ENCODE measurements around the gene LIPG. TPM values are rescaled to one million over a fixed set of nuclear protein-coding genes. Genes with fewer than 3 reads are reported as not detected.

Gene LIPG
- total and polyA plus RNA-seq, 2 of the 13 experiments (the other 11 are each of a cell fraction or from before 2014, with no cell fraction given) = 0.96 to 10.8 TPM

DNA sequence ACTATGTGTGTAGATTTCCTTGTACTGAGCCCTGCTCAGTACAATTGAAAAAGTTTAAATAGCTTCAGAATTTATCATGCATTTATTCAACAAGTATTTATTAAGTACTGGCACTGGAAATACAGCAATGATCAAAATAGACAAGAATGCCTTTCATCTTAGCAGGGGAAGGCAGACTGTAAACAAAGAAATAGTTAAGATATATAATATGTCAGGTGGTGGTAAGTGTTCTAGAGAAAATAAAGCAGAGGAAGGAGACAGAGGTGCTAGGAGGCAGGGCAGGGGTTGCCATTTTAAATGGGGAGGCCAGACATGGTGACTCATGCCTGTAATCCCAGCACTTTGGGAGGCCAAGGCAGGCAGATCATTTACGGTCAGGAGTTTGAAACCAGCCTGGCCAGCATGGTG, 13.6 kb upstream of the LIPG start:
- Histone ChIP-seq H3K79me2 (ENCODE audit: insufficient read depth, low read length) (no peaks in the 10 kb centered on the region), H4K20me1 (ENCODE audit: insufficient read depth, low read length) (no peaks in the 10 kb centered on the region), H3K27me3 (ENCODE audit: control insufficient read depth in 1 of 2, insufficient read depth in 2 of 2, low read length in 2 of 2) (no peaks in the 10 kb centered on the region; a peak in 1 of 5 replicates), H3K4me3 (replicated peaks in 1 of 3; ENCODE audit: insufficient read depth in 1 of 3, low read depth in 2 of 3, low read length in 3 of 3) (no peak overlapping the region), H2AFZ (ENCODE audit: low read length) (no peak overlapping the region), H3K9me3 (ENCODE audit: low read length) (no peaks in the 10 kb centered on the region), H3K4me1 (ENCODE audit: insufficient read depth, low read length) (no peaks in the 10 kb centered on the region), H3K4me2 (ENCODE audit: low read depth, low read length) (no peak overlapping the region), H3K36me3 (replicated peaks in 1 of 2; ENCODE audit: control insufficient read depth in 1 of 2, insufficient read depth in 2 of 2, low read length in 2 of 2) (no peaks in the 10 kb centered on the region), H3K9ac (ENCODE audit: insufficient read depth, low read depth, low read length) (no peak overlapping the region), H3K27ac (ENCODE audit: extremely low read length, insufficient read depth, low read length) (no peak overlapping the region)
- no TSS peak for BruUV-seq (replicated peaks)
- in situ Hi-C loops (cut with HindIII; ENCODE audit: extremely low pct_ligation_motif_present, low pct_unique_long_range_greater_than_20kb) = no loop called here
- intact Hi-C loops (cut with micrococcal nuclease; ENCODE audit: unreplicated experiment) = no loop called here
- CTCF ChIA-PET (ENCODE audit: low intra/inter-chr PET ratio, low total read pairs) = no interaction called here
- DNase-seq (ENCODE audit: low spot score) (peak; percentile 7), ATAC-seq (no peak), FAIRE-seq (no peak)
- POLR2A ChIA-PET = no interaction called here
- TF ChIP-seq GABPA (IDR thresholded peaks at IDR 0.05; ENCODE audit: low read depth, low read length) = no peak
- TF ChIP-seq GABPA (CRISPR knock-in tag; IDR thresholded peaks at IDR 0.05; ENCODE audit: low read depth) = no peak
- TF ChIP-seq, protein P1, sequence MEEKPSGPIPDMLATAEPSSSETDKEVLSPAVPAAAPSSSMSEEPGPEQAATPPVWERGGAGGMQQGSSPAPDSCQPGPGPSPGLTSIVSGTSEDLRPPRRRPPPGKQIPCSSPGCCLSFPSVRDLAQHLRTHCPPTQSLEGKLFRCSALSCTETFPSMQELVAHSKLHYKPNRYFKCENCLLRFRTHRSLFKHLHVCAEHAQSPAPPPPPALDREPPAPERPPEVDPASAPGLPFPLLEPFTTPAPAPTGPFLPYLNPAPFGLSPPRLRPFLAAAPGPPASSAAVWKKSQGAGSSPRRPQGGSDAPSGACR (CRISPR knock-in tag; IDR thresholded peaks at IDR 0.05) = no peak
- TF ChIP-seq ZNF207 (IDR thresholded peaks at IDR 0.05; ENCODE audit: borderline replicate concordance) = no peak
- TF ChIP-seq ZNF563 (CRISPR knock-in tag; IDR thresholded peaks at IDR 0.05) = no peak
- no peak for TF ChIP-seq THYN1 (CRISPR knock-in tag; IDR thresholded peaks at IDR 0.05; ENCODE audit: borderline replicate concordance, low read depth)
- TF ChIP-seq, protein P2, sequence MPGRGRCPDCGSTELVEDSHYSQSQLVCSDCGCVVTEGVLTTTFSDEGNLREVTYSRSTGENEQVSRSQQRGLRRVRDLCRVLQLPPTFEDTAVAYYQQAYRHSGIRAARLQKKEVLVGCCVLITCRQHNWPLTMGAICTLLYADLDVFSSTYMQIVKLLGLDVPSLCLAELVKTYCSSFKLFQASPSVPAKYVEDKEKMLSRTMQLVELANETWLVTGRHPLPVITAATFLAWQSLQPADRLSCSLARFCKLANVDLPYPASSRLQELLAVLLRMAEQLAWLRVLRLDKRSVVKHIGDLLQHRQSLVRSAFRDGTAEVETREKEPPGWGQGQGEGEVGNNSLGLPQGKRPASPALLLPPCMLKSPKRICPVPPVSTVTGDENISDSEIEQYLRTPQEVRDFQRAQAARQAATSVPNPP (CRISPR knock-in tag; IDR thresholded peaks at IDR 0.05) = no peak
- TF ChIP-seq FOSL2 (CRISPR knock-in tag; IDR thresholded peaks at IDR 0.05) = peak; percentile 43; the same call in 1 of the 2 replicates
- 0% methylated on average over 1 of the region's 1 CpG for WGBS (ENCODE audit: low lambda C conversion rate)
